HTR-8/SVneo (cell line): Measurements from ENCODE around the gene GLIS1.

Experiments used
- DNase-seq: peaks from one replicate; pipeline ENCODE4 v3.0.0; 2011; ENCODE audit warnings: low spot score, mixed read lengths; ENCODE audit not compliant: insufficient read length
- FAIRE-seq: peaks from 2 replicates; lab custom pipeline; 2011; peaks lifted over from hg19 to GRCh38; lab: Jason Lieb, UNC

Gene GLIS1

DNA sequence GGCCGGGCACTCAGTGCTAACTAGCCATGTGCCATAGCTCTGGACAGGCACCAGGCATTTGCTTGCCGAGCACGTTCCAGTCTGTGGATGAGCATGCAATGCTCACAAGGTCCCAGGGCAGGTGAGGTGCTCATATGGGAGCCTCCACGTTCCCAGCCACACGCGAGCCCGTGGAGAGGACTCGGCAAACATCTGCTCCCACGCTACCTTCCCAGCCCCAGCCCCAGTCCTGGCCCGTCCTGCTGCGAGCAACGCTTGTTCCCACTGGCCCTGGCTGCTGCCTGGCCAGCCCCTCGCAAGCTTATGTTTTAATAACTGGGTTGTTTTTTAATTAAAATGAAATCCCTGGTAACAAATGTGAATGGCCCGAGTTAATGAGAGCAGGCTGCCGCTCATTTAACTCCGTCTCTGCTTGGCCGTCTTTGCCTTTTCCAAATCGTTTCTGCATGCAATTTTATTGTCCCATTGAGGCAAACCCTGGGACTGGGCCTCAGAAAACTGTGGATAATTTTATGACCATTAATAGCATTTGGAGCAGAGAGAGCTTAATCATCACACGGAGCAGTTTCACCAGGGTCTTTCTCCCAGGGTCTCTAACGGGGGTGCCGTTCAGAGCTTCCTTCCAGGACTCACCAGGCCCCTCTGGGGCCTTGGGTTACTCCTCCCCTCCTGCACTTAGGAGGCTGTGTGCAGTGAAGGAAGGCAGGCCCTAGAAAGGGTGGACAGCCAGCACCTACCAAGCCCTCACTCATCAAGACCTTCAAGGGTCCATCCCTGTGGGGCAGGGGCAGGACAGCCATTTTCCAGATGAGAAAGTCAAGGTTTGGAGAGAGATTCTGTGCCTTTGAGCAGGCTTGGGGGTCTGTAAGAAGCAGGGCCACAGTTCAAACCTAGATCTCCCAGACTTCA lies 136.8 kb downstream of the GLIS1 start:
- FAIRE-seq, result no peak
- DNase-seq, result no peak

DNA sequence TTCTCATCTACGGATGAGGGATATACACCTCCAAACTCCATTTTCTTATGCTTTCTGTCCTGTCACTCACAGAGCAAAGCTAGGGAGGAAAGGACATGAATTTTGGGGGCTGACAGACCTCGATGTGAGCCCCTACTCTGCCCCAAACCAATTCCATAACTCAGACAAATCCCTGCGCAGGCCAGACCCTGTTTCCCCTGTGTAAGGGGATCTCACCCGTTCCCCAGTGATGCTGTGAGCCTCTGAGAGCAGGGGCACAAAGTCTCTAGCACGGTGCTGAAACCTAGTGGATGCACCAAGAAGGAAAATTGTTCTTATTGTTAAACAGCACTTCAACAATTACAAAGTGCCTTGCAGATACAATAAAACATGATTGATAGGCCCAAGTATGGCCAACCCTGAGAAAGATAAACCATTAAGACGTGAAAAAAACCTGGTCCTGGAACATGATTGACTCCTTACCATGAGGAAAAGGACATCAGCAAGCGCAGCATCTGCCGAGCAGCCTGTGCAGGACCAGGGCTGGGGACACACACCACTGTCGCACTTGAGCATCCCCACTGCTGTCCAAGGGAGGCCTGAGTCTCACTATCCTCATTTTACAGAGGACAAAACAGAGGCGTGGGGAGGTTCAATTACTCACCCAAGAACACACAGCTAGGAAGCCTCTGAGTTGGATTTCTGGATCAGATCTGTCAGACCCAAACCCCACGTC lies 137.8 kb downstream of the GLIS1 start:
- no peak for DNase-seq
- FAIRE-seq, result no peak

DNA sequence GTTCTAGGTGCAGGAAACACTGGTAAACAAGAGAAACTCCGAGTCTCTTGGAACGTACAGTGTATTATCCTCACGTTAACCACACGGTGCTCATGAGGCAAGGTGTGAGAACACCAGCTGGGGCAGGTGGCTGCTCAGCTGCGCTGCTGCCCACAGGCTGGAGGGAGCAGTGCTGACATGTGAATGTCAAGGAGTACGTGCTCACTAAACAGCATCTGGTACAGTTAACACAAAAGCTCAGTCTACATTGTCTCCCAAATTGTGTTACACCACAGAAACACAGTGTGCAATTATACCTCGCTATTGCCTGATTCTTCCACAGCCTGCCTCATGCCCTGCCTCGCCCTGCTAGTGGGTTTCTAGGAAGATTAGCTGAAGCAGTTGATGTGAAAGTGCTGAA lies 138.4 kb downstream of the GLIS1 start:
- no peak for DNase-seq
- no peak for FAIRE-seq

DNA sequence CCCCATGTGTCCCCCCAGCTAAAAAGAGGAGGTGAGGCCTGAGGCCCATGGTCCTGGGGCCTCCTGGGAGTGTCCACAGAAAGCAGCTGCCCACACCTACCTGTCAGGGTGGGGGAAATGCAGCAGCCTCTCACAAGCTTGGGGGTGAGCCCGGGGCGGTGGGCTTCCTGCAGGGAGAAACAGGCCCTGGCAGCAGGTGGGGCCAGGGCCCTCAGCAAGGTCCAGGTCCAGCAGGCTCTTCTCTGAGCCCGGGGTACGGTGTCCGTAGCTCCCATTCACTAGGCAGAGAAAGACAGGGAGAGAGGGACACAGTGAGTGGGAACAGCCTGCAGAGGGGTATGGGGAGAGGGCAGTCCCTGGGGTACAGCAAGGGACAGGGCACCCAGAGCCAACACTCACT lies 139.0 kb downstream of the GLIS1 start:
- FAIRE-seq, result no peak

GRCh38 chr1:53599481-53599880 lies 139.5 kb downstream of the GLIS1 start:
- no peak for FAIRE-seq
- DNase-seq, result no peak

More for the DNA sequence above, 139.0 kb downstream of the GLIS1 start:
- no peak for DNase-seq

- DNase-seq (no peak), FAIRE-seq (no peak)
These were observed 140.0 kb downstream of the GLIS1 start for GRCh38 chr1:53598966-53599365.

DNA sequence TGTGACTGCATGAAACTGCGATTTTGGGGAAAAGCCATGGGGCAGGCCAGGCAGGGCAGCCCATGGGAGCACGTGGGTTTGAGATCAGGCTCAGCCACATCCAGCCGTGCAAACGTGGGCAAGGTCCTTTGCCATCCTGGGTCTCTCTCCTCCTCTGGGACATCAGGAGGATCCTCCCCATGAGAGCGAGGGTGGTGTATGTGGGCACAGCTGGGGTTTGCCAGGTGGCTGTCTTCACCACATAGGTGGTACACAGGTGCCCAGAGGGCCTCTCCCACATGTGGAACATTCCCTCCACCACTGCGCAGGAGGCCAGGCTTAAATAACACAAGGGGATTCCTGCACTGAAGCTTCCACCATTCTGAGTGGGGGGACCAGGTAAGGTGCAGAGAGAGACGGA lies 143.1 kb downstream of the GLIS1 start:
- no peak for FAIRE-seq
- no peak for DNase-seq

DNA sequence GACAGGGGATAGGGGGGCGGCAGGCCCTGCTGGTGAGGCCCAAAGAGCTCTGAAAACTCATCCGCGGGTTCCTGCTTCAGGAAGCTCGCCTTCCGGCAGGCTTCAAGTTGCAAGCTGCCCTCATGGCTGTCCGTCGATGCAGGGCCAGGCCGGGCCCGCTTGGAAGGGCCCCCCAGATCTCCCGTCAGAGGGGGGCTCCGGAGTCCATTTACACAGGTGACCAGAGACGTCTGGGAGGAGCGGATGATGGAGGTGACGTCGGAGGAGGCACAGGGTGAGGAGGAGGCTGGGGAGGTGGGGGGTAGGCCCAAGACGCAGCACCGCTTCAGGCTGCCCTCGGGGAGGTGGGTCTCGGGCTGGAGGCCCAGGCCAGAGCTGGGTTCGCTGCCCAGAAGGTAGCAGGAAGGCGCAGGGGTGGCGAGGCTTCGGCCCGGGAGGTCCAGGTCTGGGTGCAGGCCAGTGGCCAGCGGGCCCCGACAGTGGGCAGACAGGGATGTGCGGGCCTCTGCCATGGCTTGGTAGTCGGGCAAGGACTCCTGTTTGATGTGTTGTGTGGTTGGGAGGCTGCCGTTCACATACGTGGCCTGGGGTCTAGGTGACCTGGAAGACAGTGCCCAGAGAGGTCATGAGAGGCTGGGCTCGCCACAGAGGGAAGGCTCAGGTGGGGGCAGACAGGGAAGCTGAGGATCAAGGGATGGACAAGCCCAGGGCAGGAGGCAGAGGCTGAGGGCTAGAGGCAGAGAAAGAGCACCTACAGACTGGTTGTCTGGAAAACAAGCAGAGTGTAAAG lies 144.4 kb downstream of the GLIS1 start:
- FAIRE-seq, result no peak
- DNase-seq, result no peak

- FAIRE-seq (no peak), DNase-seq (no peak)
These were observed 145.1 kb downstream of the GLIS1 start for GRCh38 chr1:53593758-53594380.

- no peak for DNase-seq
- no peak for FAIRE-seq
These were observed 145.8 kb downstream of the GLIS1 start for GRCh38 chr1:53592985-53593757.

DNA sequence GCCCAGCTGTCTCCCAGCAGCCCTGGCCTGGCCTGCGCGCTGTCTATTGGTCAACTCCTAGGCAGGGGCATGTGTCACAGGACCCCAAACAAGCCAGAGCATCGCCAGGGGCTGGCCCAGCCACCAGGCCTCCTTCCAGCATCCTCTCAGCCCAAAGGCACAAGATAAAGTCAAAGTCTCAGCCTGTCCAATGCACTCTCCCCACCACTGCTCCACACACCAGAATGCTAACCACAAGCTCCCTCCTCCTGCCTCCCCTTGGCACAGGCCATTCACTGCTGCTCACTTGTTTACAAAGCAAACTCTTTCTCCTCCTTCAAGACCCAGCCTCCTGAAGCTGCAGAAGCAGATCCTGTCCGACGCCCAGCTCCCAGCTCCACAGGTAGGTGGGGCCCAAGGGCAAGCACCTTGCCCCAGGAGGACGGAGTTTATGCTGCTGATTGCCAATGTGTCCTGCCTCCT lies 146.4 kb downstream of the GLIS1 start:
- no peak for FAIRE-seq

GRCh38 chr1:53591924-53592323 lies 147.0 kb downstream of the GLIS1 start:
- FAIRE-seq (no peak), DNase-seq (no peak)

More for the DNA sequence above, 146.4 kb downstream of the GLIS1 start:
- no peak for DNase-seq

- DNase-seq, result no peak
- FAIRE-seq, result no peak
These were observed 148.1 kb downstream of the GLIS1 start for GRCh38 chr1:53590531-53591515.

DNA sequence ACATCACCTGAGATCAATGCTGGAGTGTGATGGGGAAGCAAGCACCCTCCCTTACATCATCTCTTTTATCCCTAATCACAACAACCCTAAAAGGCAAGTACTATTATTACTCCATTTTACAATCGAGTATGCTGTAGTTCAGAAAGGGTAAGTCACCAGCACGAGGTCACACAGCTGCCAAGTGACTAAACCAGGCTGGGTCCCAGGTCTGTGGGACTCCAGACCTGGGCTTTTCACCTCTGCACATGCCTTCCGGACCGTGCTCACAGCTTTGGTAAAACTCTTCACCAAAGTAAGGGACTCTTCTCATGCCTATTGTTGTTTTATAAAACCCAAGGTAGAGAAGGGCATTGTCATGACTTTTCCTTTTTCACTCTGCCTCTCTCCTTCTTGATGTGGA lies 148.9 kb downstream of the GLIS1 start:
- FAIRE-seq, result no peak
- no peak for DNase-seq

DNA sequence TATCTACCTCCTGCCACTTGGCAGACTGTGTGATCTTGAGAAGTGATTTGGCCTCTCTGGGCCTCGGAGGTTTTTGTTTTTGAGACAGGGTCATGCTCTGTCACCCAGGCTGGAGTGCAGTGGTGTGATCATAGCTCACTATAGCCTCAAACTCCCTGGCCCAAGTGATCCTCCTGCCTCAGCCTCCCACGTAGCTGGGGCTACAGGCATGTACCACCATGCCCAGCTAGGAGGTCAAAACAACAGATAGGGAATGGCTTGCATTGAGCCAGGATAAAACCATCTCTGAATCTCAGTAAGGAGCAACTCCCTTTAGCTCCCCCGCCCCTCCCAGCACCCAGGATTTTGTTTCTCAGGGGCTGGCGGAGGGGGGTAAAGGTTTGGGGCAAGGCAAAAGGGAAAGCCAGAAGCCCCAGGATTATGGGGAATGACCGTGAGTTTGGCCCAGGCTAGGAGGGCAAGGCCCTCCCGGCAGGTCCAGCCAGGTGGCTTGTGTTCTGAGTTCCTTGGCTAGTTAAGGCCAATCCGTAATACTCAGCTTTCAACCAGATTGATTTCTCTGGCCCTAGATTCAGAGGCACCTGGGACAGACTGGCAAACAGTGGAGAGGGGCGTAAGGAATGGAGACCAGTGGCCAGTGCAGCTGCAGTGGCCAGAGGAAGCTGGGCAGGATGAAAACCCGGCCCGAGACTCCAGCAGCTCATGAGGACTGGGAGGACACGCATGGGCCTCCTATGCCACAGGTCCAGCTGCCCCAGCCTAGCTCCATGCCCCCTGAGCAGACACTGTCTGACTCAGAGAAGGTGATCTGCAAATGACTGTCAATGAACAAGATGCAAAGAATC lies 149.7 kb downstream of the GLIS1 start:
- no peak for FAIRE-seq
- DNase-seq, result no peak

DNA sequence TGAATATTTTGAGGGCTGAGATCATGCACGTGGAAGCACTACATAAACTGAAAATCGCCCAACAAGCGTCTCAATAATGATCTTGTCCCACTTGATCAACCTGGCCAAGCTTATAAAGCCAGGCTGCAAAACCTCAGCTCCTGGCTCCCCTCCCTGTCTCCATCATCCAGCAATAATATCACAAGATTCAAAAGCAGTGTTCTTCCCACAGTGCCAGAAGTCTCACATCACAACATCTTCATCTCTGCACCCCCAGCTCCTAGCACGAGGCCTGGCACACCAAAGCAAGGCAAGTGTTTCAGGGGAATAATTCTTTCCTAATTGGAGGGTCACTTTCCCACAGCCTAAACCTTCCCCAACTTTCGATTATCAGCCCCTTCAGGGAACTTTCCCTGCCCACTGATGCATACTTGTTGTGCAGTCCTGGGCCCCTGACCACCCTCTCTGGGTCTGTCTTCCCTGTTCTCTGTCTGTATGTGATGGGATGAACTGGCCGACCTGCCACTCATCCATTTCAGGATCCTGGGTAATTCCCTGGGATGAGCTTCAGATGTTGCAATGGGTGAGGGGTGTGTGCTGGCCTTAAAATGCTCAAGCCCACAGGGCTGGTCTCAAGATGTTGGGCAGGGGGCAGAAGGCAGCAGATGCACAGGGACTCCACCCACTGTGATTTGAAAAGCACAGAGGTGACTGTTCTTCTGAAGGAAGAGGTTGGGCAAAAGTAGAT lies 150.7 kb downstream of the GLIS1 start:
- no peak for FAIRE-seq
- no peak for DNase-seq
